GM23248 (cell line): ENCODE results near the gene ATP2B3. TPM values are rescaled to one million over a fixed set of nuclear protein-coding genes. Genes with fewer than 3 reads are reported as not detected.

Experiments used
- DNase-seq: peaks from one replicate; pipeline ENCODE4 v3.0.0-alpha.2; 2015
- H2AFZ ChIP-seq: fragments of 200-600 bp; sonication (generic); 2 replicates; pipeline ENCODE4 v1.6.1; 2016; ENCODE audit warnings: antibody characterized with exemption
- H3F3A ChIP-seq: fragments of 200-600 bp; sonication (generic); 2 replicates; pipeline ENCODE4 v1.6.1; 2016; ENCODE audit warnings: mild to moderate bottlenecking, antibody characterized with exemption, mixed run types; ENCODE audit not compliant: insufficient read depth
- H3K27ac ChIP-seq: fragments of 200-600 bp; sonication (generic); 2 replicates; pipeline ENCODE4 v1.5.1; 2016; ENCODE audit warnings: mild to moderate bottlenecking
- H3K27me3 ChIP-seq: fragments of 200-600 bp; sonication (generic); replicated peaks from 2 replicates; pipeline ENCODE4 v1.6.1; 2016; ENCODE audit warnings: mild to moderate bottlenecking; ENCODE audit not compliant: insufficient read depth
- H3K36me3 ChIP-seq: fragments of 200-600 bp; sonication (generic); 2 replicates; pipeline ENCODE4 v1.6.1; 2016; ENCODE audit warnings: low read depth, mild to moderate bottlenecking
- H3K4me1 ChIP-seq: fragments of 200-600 bp; sonication (generic); 2 replicates; pipeline ENCODE4 v1.6.1; 2016; ENCODE audit warnings: mild to moderate bottlenecking; ENCODE audit not compliant: insufficient read depth
- H3K4me2 ChIP-seq: fragments of 200-600 bp; sonication (generic); one replicate; pipeline ENCODE4 v1.6.1; 2016; ENCODE audit warnings: mild to moderate bottlenecking; ENCODE audit not compliant: unreplicated experiment
- H3K4me3 ChIP-seq: fragments of 200-600 bp; sonication (generic); 2 replicates; pipeline ENCODE4 v1.5.1; 2016; ENCODE audit warnings: mild to moderate bottlenecking
- H3K79me2 ChIP-seq: fragments of 200-600 bp; sonication (generic); 2 replicates; pipeline ENCODE4 v1.6.1; 2016; ENCODE audit warnings: mild to moderate bottlenecking; ENCODE audit not compliant: insufficient read depth
- H3K9ac ChIP-seq: fragments of 200-600 bp; sonication (generic); 2 replicates; pipeline ENCODE4 v1.6.1; 2016; ENCODE audit warnings: mild to moderate bottlenecking
- H3K9me2 ChIP-seq: fragments of 200-600 bp; sonication (generic); 2 replicates; pipeline ENCODE4 v1.6.1; 2016; ENCODE audit warnings: mixed run types, mild to moderate bottlenecking, moderate library complexity; ENCODE audit not compliant: insufficient read depth
- H3K9me3 ChIP-seq: fragments of 200-600 bp; sonication (generic); one replicate; pipeline ENCODE4 v1.6.1; 2017; ENCODE audit warnings: low read depth
- H4K20me1 ChIP-seq: fragments of 200-600 bp; sonication (generic); 2 replicates; pipeline ENCODE4 v1.6.0; 2016; ENCODE audit not compliant: insufficient read depth
- EZH2 ChIP-seq: fragments of 200-600 bp; sonication (generic); IDR thresholded peaks from 2 replicates; pipeline ENCODE4 v1.6.1; 2018; ENCODE audit warnings: antibody characterized with exemption, mild to moderate bottlenecking; ENCODE audit not compliant: insufficient read depth, poor library complexity, severe bottlenecking
- EZH2phosphoT487 ChIP-seq: fragments of 200-600 bp; sonication (generic); IDR thresholded peaks from 2 replicates; pipeline ENCODE4 v1.6.1; 2018; ENCODE audit warnings: antibody characterized with exemption, moderate library complexity, mild to moderate bottlenecking, low read depth; ENCODE audit not compliant: insufficient read depth
- WGBS, 2 experiments: methylation state at CpG; one replicate each; pipeline ENCODE4 v1.1.6; 2015 to 2017; ENCODE audit warnings: low lambda C conversion rate in 2 of 2, low coverage in 1 of 2; ENCODE audit errors: missing lambda C conversion rate in 2 of 2; 5-methylcytosine and 5-hydroxymethylcytosine counted together
- in situ Hi-C: fragments of 300-500 bp; cut with MboI; formaldehyde crosslinking; loops from 2 replicates; pipeline ENCODE4 v1.15.0; 2020
- polyA plus RNA-seq: library from polyadenylated mRNA; unstranded; fragments of >200 nt; fragmentation: Nextera tagmentation; extraction: Ambion mirVana; gene quantifications from 2 replicates; pipeline ENCODE4 v1.2.1, GENCODE V29; 2016
- total RNA-seq: library from RNA; depleted of rRNA; stranded (reverse); fragments of >200 nt; shearing (Covaris generic); gene quantifications from 2 replicates; pipeline ENCODE4 v1.2.3, GENCODE V29; 2014

The ATP2B3 gene
- total and polyA plus RNA-seq, 2 experiments from 2014 or later = not detected

GRCh38 chrX:153551135-153551534 lies 33.7 kb downstream of the ATP2B3 start:
- in situ Hi-C loops = loop anchor here (10.0 kb wide), 1 partner anchor 124 kb away; the partner anchor contains the start of gene PNCK
- 23 to 25% methylated on average over 5 of the region's 5 CpGs for WGBS, 2 experiments

GRCh38 chrX:153554519-153555167 lies 37.2 kb downstream of the ATP2B3 start:
- in situ Hi-C loops = loop anchor here (10.0 kb wide), 1 partner anchor 120 kb away; the partner anchor contains the start of gene PNCK
- WGBS, 2 experiments = 0 to 32% methylated on average over 2 to 16 of the region's 17 CpGs

More at GRCh38 chrX:153551135-153551534, 33.7 kb downstream of the ATP2B3 start:
- Histone ChIP-seq H3K9ac (no peak overlapping the region), H3K79me2 (no peaks in the 10 kb centered on the region), H3K36me3 (no peaks in the 10 kb centered on the region), H3K4me1 (no peaks in the 10 kb centered on the region), H3K9me2 (no peaks in the 10 kb centered on the region), H2AFZ (no peak overlapping the region), H3K4me2 (no peak overlapping the region), H4K20me1 (no peaks in the 10 kb centered on the region), H3K27ac (no peak overlapping the region), H3K27me3 (no peaks in the 10 kb centered on the region), H3F3A (peaks cover 3% of the 10 kb centered on the region; the same call in 1 of the 2 replicates), H3K9me3 (no peaks in the 10 kb centered on the region), H3K4me3 (no peak overlapping the region)
- peak; percentile 82 for DNase-seq
- no peak for TF ChIP-seq EZH2
- no peak for TF ChIP-seq EZH2phosphoT487

GRCh38 chrX:153556767-153557166 lies 39.3 kb downstream of the ATP2B3 start:
- no peaks in the 10 kb centered on the region for H3K36me3 ChIP-seq
- no peak overlapping the region for H3K9ac ChIP-seq
- no peaks in the 10 kb centered on the region for H3K9me3 ChIP-seq
- no peaks in the 10 kb centered on the region for H4K20me1 ChIP-seq
- TF ChIP-seq EZH2 (no peak), EZH2phosphoT487 (no peak)
- H3K9me2 ChIP-seq = no peaks in the 10 kb centered on the region
- DNase-seq = no peak
- H2AFZ ChIP-seq = no peak overlapping the region
- H3K4me1 ChIP-seq = no peaks in the 10 kb centered on the region
- WGBS, 2 experiments = 81 to 97% methylated on average over 6 to 7 of the region's 12 CpGs
- in situ Hi-C loops = loop anchor here (10.0 kb wide), 1 partner anchor 118 kb away; the partner anchor contains the start of gene PNCK
- H3K4me2 ChIP-seq = no peak overlapping the region
- no peak overlapping the region for H3K27ac ChIP-seq
- no peaks in the 10 kb centered on the region for H3K79me2 ChIP-seq
- H3K4me3 ChIP-seq = no peak overlapping the region
- no peaks in the 10 kb centered on the region for H3K27me3 ChIP-seq
- H3F3A ChIP-seq = no peaks in the 10 kb centered on the region

More at GRCh38 chrX:153554519-153555167, 37.2 kb downstream of the ATP2B3 start:
- Histone ChIP-seq H4K20me1 (no peaks in the 10 kb centered on the region), H3K9me3 (no peaks in the 10 kb centered on the region), H3K9me2 (no peaks in the 10 kb centered on the region), H3K36me3 (no peaks in the 10 kb centered on the region), H3K4me2 (no peak overlapping the region), H3F3A (peaks cover 3% of the 10 kb centered on the region; the same call in 1 of the 2 replicates), H3K9ac (no peak overlapping the region), H3K27ac (no peak overlapping the region), H3K4me3 (no peak overlapping the region), H3K79me2 (no peaks in the 10 kb centered on the region), H3K4me1 (no peaks in the 10 kb centered on the region), H3K27me3 (no peaks in the 10 kb centered on the region), H2AFZ (no peak overlapping the region)
- DNase-seq = peak; percentile 63
- TF ChIP-seq EZH2 (no peak), EZH2phosphoT487 (no peak)

GRCh38 chrX:153557618-153558355 lies 40.3 kb downstream of the ATP2B3 start:
- no peak overlapping the region for H3K27ac ChIP-seq
- TF ChIP-seq EZH2phosphoT487 (no peak), EZH2 (no peak)
- H4K20me1 ChIP-seq = no peaks in the 10 kb centered on the region
- no peak for DNase-seq
- no peak overlapping the region for H3K4me3 ChIP-seq
- H3K4me2 ChIP-seq = no peak overlapping the region
- H3K4me1 ChIP-seq = no peaks in the 10 kb centered on the region
- H2AFZ ChIP-seq = no peak overlapping the region
- 78 to 79% methylated on average over 5 to 11 of the region's 19 CpGs for WGBS, 2 experiments
- in situ Hi-C loops = loop anchor here (10.0 kb wide), 1 partner anchor 117 kb away; the partner anchor contains the start of gene PNCK
- no peaks in the 10 kb centered on the region for H3K36me3 ChIP-seq
- no peaks in the 10 kb centered on the region for H3K79me2 ChIP-seq
- H3F3A ChIP-seq = no peaks in the 10 kb centered on the region
- no peaks in the 10 kb centered on the region for H3K9me3 ChIP-seq
- no peaks in the 10 kb centered on the region for H3K9me2 ChIP-seq
- no peaks in the 10 kb centered on the region for H3K27me3 ChIP-seq
- H3K9ac ChIP-seq = no peak overlapping the region
